SK-N-SH (cell line): ENCODE measurements around the gene TGM6. TPM values are rescaled to one million over a fixed set of nuclear protein-coding genes. Genes with fewer than 3 reads are reported as not detected.

Experiments used
- CTCF ChIA-PET: fragments of 300-600, 350-600 bp; formaldehyde crosslinking; extraction: SDS; loops from one replicate; lab custom pipeline; 2021; lab: Yijun Ruan, JAX
- POLR2A ChIA-PET: fragments of 350-600 bp; sonication (Branson Sonifier 250); formaldehyde crosslinking; extraction: SDS; loops from one replicate; lab custom pipeline; 2020; ENCODE audit warnings: antibody characterized with exemption, inconsistent platforms; lab: Yijun Ruan, JAX
- DNase-seq: peaks from one replicate; pipeline ENCODE4 v3.0.0; 2012
- H2AFZ ChIP-seq: fragments of 200-600 bp; sonication (generic); 2 replicates; pipeline ENCODE4 v1.8.1; 2016; ENCODE audit warnings: antibody characterized with exemption, mild to moderate bottlenecking, low read depth
- H3F3A ChIP-seq: fragments of 200-600 bp; sonication (generic); replicated peaks from 2 replicates; pipeline ENCODE3; 2016; ENCODE audit warnings: antibody characterized with exemption, mild to moderate bottlenecking; ENCODE audit not compliant: insufficient read depth
- H3K27ac ChIP-seq, 2 experiments: fragments of 200-500 bp in 1 of 2; fragments of 200-600 bp in 1 of 2; sonication (Bioruptor generic) in 1 of 2; sonication (generic), shearing (Covaris generic) in 1 of 2; 2 replicates each; pipeline versions ENCODE4 v1.5.1 to v1.6.1; 2014 to 2016; ENCODE audit warnings: low read depth in 2 of 2, inconsistent platforms in 1 of 2, low read length in 1 of 2, mild to moderate bottlenecking in 1 of 2, mixed read lengths in 1 of 2
- H3K27me3 ChIP-seq: fragments of 200-600 bp; sonication (generic), shearing (Covaris generic); 2 replicates; pipeline ENCODE4 v1.6.1; 2016; ENCODE audit warnings: mixed run types; ENCODE audit not compliant: insufficient read depth
- H3K36me3 ChIP-seq, 2 experiments: fragments of 200-500 bp in 1 of 2; fragments of 200-600 bp in 1 of 2; sonication (Bioruptor generic) in 1 of 2; sonication (generic) in 1 of 2; replicated peaks in 1 of 2; 2 replicates each; pipeline versions ENCODE3 to v1.5.1; 2014 to 2016; ENCODE audit warnings: low read length in 1 of 2, mild to moderate bottlenecking in 1 of 2; ENCODE audit not compliant: insufficient read depth in 2 of 2, control insufficient read depth in 1 of 2
- H3K4me1 ChIP-seq, 2 experiments: fragments of 200-500 bp in 1 of 2; fragments of 200-600 bp in 1 of 2; sonication (Bioruptor generic) in 1 of 2; sonication (generic), shearing (Covaris generic) in 1 of 2; 2 replicates each; pipeline versions ENCODE4 v1.5.1 to v1.6.1; 2014 to 2016; ENCODE audit warnings: low read depth in 1 of 2, low read length in 1 of 2, mixed run types in 1 of 2; ENCODE audit not compliant: insufficient read depth in 2 of 2, control insufficient read depth in 1 of 2
- H3K4me2 ChIP-seq: fragments of 200-600 bp; sonication (generic), shearing (Covaris generic); 2 replicates; pipeline ENCODE4 v1.6.1; 2017; ENCODE audit warnings: mixed run types
- H3K4me3 ChIP-seq, 2 experiments: fragments of 200-500 bp in 1 of 2; fragments of 200-600 bp in 1 of 2; sonication (Bioruptor generic) in 1 of 2; sonication (generic), shearing (Covaris generic) in 1 of 2; 2 replicates each; pipeline versions ENCODE4 v1.5.1 to v1.8.1; 2014 to 2016; ENCODE audit warnings: low read depth in 2 of 2, inconsistent platforms in 1 of 2, low read length in 1 of 2, mild to moderate bottlenecking in 1 of 2, mixed read lengths in 1 of 2, moderate library complexity in 1 of 2
- H3K79me2 ChIP-seq: fragments of 200-600 bp; sonication (generic); 2 replicates; pipeline ENCODE4 v1.8.1; 2017; ENCODE audit warnings: mild to moderate bottlenecking; ENCODE audit not compliant: insufficient read depth
- H3K9ac ChIP-seq: fragments of 200-600 bp; sonication (generic); 2 replicates; pipeline ENCODE4 v1.6.1; 2017; ENCODE audit warnings: mixed run types
- H3K9me2 ChIP-seq: fragments of 200-600 bp; sonication (generic); 2 replicates; pipeline ENCODE4 v1.6.1; 2017; ENCODE audit warnings: mixed run types
- H3K9me3 ChIP-seq: fragments of 200-600 bp; sonication (generic); 2 replicates; pipeline ENCODE4 v1.6.1; 2017; ENCODE audit warnings: mixed run types, mild to moderate bottlenecking, moderate library complexity
- H4K20me1 ChIP-seq: fragments of 200-600 bp; sonication (generic); 2 replicates; pipeline ENCODE4 v1.6.1; 2017; ENCODE audit warnings: mild to moderate bottlenecking, mixed run types; ENCODE audit not compliant: insufficient read depth
- CHD2 ChIP-seq: fragments of 150-350 bp; IDR thresholded peaks from 2 replicates; pipeline ENCODE4 v1.6.1; 2018; ENCODE audit warnings: low read length; ENCODE audit not compliant: partially characterized antibody
- CTCF ChIP-seq: fragments of 200-600 bp; sonication (generic); IDR thresholded peaks from 2 replicates; pipeline ENCODE4 v1.6.1; 2017; ENCODE audit warnings: antibody characterized with exemption, mild to moderate bottlenecking, moderate library complexity
- EP300 ChIP-seq, 2 experiments: IDR thresholded peaks; 2 replicates each; pipeline versions ENCODE4 v1.4.0 to v1.6.1; 2012; ENCODE audit warnings: borderline replicate concordance in 1 of 2, low read depth in 1 of 2, low read length in 1 of 2
- FOXJ3 ChIP-seq: sonication (generic); formaldehyde crosslinking; IDR thresholded peaks from 2 replicates; pipeline ENCODE4 v1.5.1; 2020; ENCODE audit warnings: mild to moderate bottlenecking, missing genetic modification reagents
- FOXM1 ChIP-seq: IDR thresholded peaks from 2 replicates; pipeline ENCODE4 v1.4.0; 2012; ENCODE audit warnings: low read depth, mild to moderate bottlenecking
- GABPA ChIP-seq: IDR thresholded peaks from 2 replicates; pipeline ENCODE4 v1.4.0; 2012; ENCODE audit warnings: low read depth, mild to moderate bottlenecking
- IRF3 ChIP-seq: fragments of 150-350 bp; IDR thresholded peaks from 2 replicates; pipeline ENCODE4 v1.6.1; 2016; ENCODE audit warnings: mild to moderate bottlenecking, low read depth, low read length
- JUND ChIP-seq: IDR thresholded peaks from 2 replicates; pipeline ENCODE4 v1.4.0; 2012
- MEF2A ChIP-seq: IDR thresholded peaks from 2 replicates; pipeline ENCODE4 v1.4.0; 2012; ENCODE audit warnings: low read depth, borderline replicate concordance
- MXI1 ChIP-seq: IDR thresholded peaks from 2 replicates; pipeline ENCODE4 v1.6.1; 2012; ENCODE audit warnings: mild to moderate bottlenecking, low read depth, low read length, improper control_type of control experiment
- NRF1 ChIP-seq: IDR thresholded peaks from 2 replicates; pipeline ENCODE4 v1.6.1; 2012; ENCODE audit warnings: low read depth, mild to moderate bottlenecking, low read length
- PBX3 ChIP-seq: IDR thresholded peaks from 2 replicates; pipeline ENCODE4; 2012
- RAD21 ChIP-seq: IDR thresholded peaks from 2 replicates; pipeline ENCODE4 v1.6.1; 2012; ENCODE audit warnings: mild to moderate bottlenecking, low read length
- RCOR1 ChIP-seq: fragments of 150-350 bp; IDR thresholded peaks from 2 replicates; pipeline ENCODE4 v1.6.1; 2017; ENCODE audit warnings: antibody characterized with exemption, low read length
- RFX5 ChIP-seq: IDR thresholded peaks from 2 replicates; pipeline ENCODE4 v1.6.1; 2012; ENCODE audit warnings: mild to moderate bottlenecking, improper control_type of control experiment, low read length
- RXRA ChIP-seq: IDR thresholded peaks from 2 replicates; pipeline ENCODE4 v1.4.0; 2012; ENCODE audit warnings: low read depth, mild to moderate bottlenecking, borderline replicate concordance
- SIN3A ChIP-seq: IDR thresholded peaks from 2 replicates; pipeline ENCODE4 v1.6.1; 2012; ENCODE audit warnings: low read depth, mild to moderate bottlenecking, low read length, moderate library complexity, borderline replicate concordance
- SMC3 ChIP-seq: IDR thresholded peaks from 2 replicates; pipeline ENCODE4 v1.6.1; 2012; ENCODE audit warnings: low read depth, low read length, improper control_type of control experiment
- TAF1 ChIP-seq: IDR thresholded peaks from 2 replicates; pipeline ENCODE4 v1.6.1; 2012; ENCODE audit warnings: low read depth, mild to moderate bottlenecking, low read length, moderate library complexity, borderline replicate concordance
- TCF12 ChIP-seq: IDR thresholded peaks from 2 replicates; pipeline ENCODE4 v1.4.0; 2012
- TEAD4 ChIP-seq: IDR thresholded peaks from 2 replicates; pipeline ENCODE4 v1.4.0; 2012; ENCODE audit warnings: mild to moderate bottlenecking, borderline replicate concordance; ENCODE audit not compliant: insufficient read depth
- YY1 ChIP-seq: IDR thresholded peaks from 2 replicates; pipeline ENCODE4 v1.4.0; 2012; ENCODE audit warnings: low read depth, mild to moderate bottlenecking
- WGBS: methylation state at CpG from one replicate; pipeline ENCODE4 v1.1.6; 2017; ENCODE audit warnings: low lambda C conversion rate; 5-methylcytosine and 5-hydroxymethylcytosine counted together
- polyA plus RNA-seq, 3 experiments: library from polyadenylated mRNA; depleted of rRNA; stranded (reverse); fragments of >200 nt; gene quantifications; 2 replicates each; pipeline ENCODE4 v1.2.3, GENCODE V29; 2012
- TF ChIP-seq, protein P1 (sequence below): fragments of 150-350 bp; IDR thresholded peaks from 2 replicates; pipeline ENCODE4 v1.6.1; 2017; ENCODE audit warnings: antibody characterized with exemption, low read length, low read depth, borderline replicate concordance
- TF ChIP-seq, protein P2 (sequence below): IDR thresholded peaks from 2 replicates; pipeline ENCODE4 v1.6.1; 2012; ENCODE audit warnings: mild to moderate bottlenecking, low read depth, low read length, moderate library complexity

The TGM6 gene
- polyA plus RNA-seq, 1 of the 3 experiments (the other 2 are of a cell fraction), result not detected

DNA sequence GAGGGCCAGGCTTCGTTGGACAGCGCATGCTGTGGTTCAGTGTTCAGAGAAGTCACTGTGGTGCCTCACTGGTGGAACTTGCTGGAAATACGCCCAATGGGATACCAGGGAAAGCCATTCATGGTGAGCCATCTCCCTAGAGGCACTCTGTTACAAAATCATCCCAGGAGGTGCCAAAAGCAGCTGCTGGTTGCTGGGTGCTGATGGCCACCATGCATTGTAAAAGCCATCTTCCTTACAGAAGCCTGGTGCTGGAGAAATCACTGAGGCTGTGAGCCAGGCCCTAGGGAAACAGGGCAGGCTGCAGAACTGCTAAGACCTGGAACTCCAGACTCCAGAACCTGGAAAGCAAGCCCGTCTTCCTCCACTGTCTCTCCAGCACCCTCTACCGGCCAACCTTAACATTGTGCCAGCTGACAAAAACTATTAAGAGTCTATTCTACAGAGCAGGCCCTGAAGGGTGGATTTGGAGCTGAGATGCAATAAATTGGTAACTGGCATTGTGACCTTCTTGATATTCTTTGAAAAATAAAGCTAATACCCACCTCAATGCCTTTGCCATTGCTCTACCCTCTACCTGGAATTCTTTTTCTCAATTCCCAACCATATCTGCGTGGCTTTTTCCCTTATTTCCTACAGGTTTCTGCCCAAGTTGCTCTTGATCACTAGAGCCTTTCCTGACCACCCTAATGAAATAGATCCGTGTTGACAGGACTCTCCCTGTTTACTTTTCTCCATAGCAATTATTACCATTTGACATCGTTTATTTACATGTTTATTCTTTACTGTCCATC, 71.4 kb downstream of the TGM6 start:
- no peak overlapping the region for H2AFZ ChIP-seq
- no peak overlapping the region for H3K4me3 ChIP-seq
- TF ChIP-seq FOXJ3 (CRISPR knock-in tag), result no peak
- TF ChIP-seq YY1, result no peak
- peak; percentile 82 for TF ChIP-seq CTCF
- peak; percentile 79 for TF ChIP-seq RAD21
- no peak for TF ChIP-seq FOXM1
- TF ChIP-seq, protein P1, sequence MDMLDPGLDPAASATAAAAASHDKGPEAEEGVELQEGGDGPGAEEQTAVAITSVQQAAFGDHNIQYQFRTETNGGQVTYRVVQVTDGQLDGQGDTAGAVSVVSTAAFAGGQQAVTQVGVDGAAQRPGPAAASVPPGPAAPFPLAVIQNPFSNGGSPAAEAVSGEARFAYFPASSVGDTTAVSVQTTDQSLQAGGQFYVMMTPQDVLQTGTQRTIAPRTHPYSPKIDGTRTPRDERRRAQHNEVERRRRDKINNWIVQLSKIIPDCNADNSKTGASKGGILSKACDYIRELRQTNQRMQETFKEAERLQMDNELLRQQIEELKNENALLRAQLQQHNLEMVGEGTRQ, result no peak
- TF ChIP-seq TAF1, result no peak
- peak; percentile 66 for TF ChIP-seq SMC3
- TF ChIP-seq GABPA, result no peak
- TF ChIP-seq MXI1, result no peak
- no peak for TF ChIP-seq EP300 (IDR thresholded peaks at IDR 0.05; ENCODE audit: borderline replicate concordance in 1 of 2, low read depth in 1 of 2, low read length in 1 of 2)
- no peak for TF ChIP-seq RXRA
- TF ChIP-seq NRF1, result no peak
- TF ChIP-seq RCOR1, result no peak
- no peak for TF ChIP-seq JUND
- TF ChIP-seq, protein P2, sequence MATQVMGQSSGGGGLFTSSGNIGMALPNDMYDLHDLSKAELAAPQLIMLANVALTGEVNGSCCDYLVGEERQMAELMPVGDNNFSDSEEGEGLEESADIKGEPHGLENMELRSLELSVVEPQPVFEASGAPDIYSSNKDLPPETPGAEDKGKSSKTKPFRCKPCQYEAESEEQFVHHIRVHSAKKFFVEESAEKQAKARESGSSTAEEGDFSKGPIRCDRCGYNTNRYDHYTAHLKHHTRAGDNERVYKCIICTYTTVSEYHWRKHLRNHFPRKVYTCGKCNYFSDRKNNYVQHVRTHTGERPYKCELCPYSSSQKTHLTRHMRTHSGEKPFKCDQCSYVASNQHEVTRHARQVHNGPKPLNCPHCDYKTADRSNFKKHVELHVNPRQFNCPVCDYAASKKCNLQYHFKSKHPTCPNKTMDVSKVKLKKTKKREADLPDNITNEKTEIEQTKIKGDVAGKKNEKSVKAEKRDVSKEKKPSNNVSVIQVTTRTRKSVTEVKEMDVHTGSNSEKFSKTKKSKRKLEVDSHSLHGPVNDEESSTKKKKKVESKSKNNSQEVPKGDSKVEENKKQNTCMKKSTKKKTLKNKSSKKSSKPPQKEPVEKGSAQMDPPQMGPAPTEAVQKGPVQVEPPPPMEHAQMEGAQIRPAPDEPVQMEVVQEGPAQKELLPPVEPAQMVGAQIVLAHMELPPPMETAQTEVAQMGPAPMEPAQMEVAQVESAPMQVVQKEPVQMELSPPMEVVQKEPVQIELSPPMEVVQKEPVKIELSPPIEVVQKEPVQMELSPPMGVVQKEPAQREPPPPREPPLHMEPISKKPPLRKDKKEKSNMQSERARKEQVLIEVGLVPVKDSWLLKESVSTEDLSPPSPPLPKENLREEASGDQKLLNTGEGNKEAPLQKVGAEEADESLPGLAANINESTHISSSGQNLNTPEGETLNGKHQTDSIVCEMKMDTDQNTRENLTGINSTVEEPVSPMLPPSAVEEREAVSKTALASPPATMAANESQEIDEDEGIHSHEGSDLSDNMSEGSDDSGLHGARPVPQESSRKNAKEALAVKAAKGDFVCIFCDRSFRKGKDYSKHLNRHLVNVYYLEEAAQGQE, result no peak
- TF ChIP-seq TEAD4, result no peak
- no peak for TF ChIP-seq MEF2A
- peak; percentile 33; the same call in 1 of the 2 replicates for TF ChIP-seq TCF12
- TF ChIP-seq CHD2, result peak; percentile 21
- TF ChIP-seq PBX3, result 0 out of 2 replicates have a peak, but pooled peaks have one; percentile 26
- TF ChIP-seq SIN3A, result no peak
- TF ChIP-seq IRF3, result no peak
- TF ChIP-seq RFX5, result no peak
- H3K4me2 ChIP-seq, result no peak overlapping the region
- no peak overlapping the region for H3K9ac ChIP-seq
- H3K36me3 ChIP-seq, result no peaks in the 10 kb centered on the region
- no peaks in the 10 kb centered on the region for H3K9me2 ChIP-seq
- H3K4me1 ChIP-seq, result no peaks in the 10 kb centered on the region; a peak in 1 of 4 replicates
- H3K9me3 ChIP-seq, result no peaks in the 10 kb centered on the region
- peaks cover 6% of the 10 kb centered on the region for H3F3A ChIP-seq
- H4K20me1 ChIP-seq, result no peaks in the 10 kb centered on the region
- DNase-seq, result peak; percentile 64
- H3K27ac ChIP-seq, result no peak overlapping the region
- H3K79me2 ChIP-seq, result no peaks in the 10 kb centered on the region
- H3K27me3 ChIP-seq, result no peaks in the 10 kb centered on the region
- WGBS, result 44% methylated on average over 8 of the region's 8 CpGs
- ChIA-PET CTCF (interaction anchor here (0.6 to 6.2 kb wide), 33 partner anchors 9 to 487 kb away, joined by 3 to 66 read pairs (median 4); no protein-coding TSS in a partner anchor), POLR2A (interaction anchor here (0.7 kb wide), 1 partner anchor 106 kb away, joined by 3 read pairs; no protein-coding TSS in a partner anchor)
